Fibroblast of the aortic adventitia (primary cell): ENCODE results near the gene TSHZ3. TPM values are rescaled to one million over a fixed set of nuclear protein-coding genes. Genes with fewer than 3 reads are reported as not detected.

Experiments
- DNase-seq: peaks from one replicate; pipeline ENCODE4 v3.0.0-alpha.2; 2010; ENCODE audit warnings: low read depth
- H3K4me3 ChIP-seq: 2 replicates; pipeline ENCODE4 v1.5.1; 2011; ENCODE audit warnings: low read depth, mild to moderate bottlenecking, control low read depth, low read length, moderate library complexity
- CTCF ChIP-seq: IDR thresholded peaks from 2 replicates; pipeline ENCODE4 v1.5.1; 2011; ENCODE audit warnings: mild to moderate bottlenecking, low read length, control low read depth, inconsistent platforms; ENCODE audit not compliant: insufficient read depth
- total RNA-seq: library from RNA; depleted of rRNA; stranded (reverse); fragments of >200 nt; gene quantifications from 2 replicates; pipeline ENCODE4 v1.2.3, GENCODE V29; 2012; ENCODE audit warnings: low replicate concordance

The TSHZ3 gene
- total RNA-seq, 1 donor: 14.0 TPM

- TF ChIP-seq CTCF: no peak
- no peak for DNase-seq
- no peak overlapping the region for H3K4me3 ChIP-seq
Measured at GRCh38 chr19:31266731-31267130, 82.5 kb downstream of the TSHZ3 start.

- no peak for TF ChIP-seq CTCF
- DNase-seq: no peak
- no peak overlapping the region for H3K4me3 ChIP-seq
Measured at GRCh38 chr19:31266196-31266595, 83.0 kb downstream of the TSHZ3 start.

- H3K4me3 ChIP-seq: no peak overlapping the region
- no peak for DNase-seq
- TF ChIP-seq CTCF: no peak
Measured at GRCh38 chr19:31264041-31264778, 85.0 kb downstream of the TSHZ3 start.

GRCh38 chr19:31263328-31263727 is 85.9 kb downstream of the TSHZ3 start:
- no peak for TF ChIP-seq CTCF
- DNase-seq: no peak
- no peak overlapping the region for H3K4me3 ChIP-seq

GRCh38 chr19:31262725-31263191 is 86.5 kb downstream of the TSHZ3 start:
- H3K4me3 ChIP-seq: no peak overlapping the region
- no peak for TF ChIP-seq CTCF
- peak; percentile 25 for DNase-seq

GRCh38 chr19:31261603-31262212 is 87.5 kb downstream of the TSHZ3 start:
- no peak overlapping the region for H3K4me3 ChIP-seq
- peak; percentile 56 for DNase-seq
- TF ChIP-seq CTCF: no peak
